COLO668 (cell line): ENCODE measurements around the gene EIF3C.
"Not testable (repeated sequence)": the region's sequence is repeated elsewhere in the genome, so short reads cannot be mapped to it uniquely, and the experiment has no call there.

ENCODE experiments used
- DNase-seq: peaks from one replicate; lab custom pipeline; 2025; ENCODE audit not compliant: unreplicated experiment; lab: John Stamatoyannopoulos, UW

EIF3C gene, protein sequence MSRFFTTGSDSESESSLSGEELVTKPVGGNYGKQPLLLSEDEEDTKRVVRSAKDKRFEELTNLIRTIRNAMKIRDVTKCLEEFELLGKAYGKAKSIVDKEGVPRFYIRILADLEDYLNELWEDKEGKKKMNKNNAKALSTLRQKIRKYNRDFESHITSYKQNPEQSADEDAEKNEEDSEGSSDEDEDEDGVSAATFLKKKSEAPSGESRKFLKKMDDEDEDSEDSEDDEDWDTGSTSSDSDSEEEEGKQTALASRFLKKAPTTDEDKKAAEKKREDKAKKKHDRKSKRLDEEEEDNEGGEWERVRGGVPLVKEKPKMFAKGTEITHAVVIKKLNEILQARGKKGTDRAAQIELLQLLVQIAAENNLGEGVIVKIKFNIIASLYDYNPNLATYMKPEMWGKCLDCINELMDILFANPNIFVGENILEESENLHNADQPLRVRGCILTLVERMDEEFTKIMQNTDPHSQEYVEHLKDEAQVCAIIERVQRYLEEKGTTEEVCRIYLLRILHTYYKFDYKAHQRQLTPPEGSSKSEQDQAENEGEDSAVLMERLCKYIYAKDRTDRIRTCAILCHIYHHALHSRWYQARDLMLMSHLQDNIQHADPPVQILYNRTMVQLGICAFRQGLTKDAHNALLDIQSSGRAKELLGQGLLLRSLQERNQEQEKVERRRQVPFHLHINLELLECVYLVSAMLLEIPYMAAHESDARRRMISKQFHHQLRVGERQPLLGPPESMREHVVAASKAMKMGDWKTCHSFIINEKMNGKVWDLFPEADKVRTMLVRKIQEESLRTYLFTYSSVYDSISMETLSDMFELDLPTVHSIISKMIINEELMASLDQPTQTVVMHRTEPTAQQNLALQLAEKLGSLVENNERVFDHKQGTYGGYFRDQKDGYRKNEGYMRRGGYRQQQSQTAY

DNA sequence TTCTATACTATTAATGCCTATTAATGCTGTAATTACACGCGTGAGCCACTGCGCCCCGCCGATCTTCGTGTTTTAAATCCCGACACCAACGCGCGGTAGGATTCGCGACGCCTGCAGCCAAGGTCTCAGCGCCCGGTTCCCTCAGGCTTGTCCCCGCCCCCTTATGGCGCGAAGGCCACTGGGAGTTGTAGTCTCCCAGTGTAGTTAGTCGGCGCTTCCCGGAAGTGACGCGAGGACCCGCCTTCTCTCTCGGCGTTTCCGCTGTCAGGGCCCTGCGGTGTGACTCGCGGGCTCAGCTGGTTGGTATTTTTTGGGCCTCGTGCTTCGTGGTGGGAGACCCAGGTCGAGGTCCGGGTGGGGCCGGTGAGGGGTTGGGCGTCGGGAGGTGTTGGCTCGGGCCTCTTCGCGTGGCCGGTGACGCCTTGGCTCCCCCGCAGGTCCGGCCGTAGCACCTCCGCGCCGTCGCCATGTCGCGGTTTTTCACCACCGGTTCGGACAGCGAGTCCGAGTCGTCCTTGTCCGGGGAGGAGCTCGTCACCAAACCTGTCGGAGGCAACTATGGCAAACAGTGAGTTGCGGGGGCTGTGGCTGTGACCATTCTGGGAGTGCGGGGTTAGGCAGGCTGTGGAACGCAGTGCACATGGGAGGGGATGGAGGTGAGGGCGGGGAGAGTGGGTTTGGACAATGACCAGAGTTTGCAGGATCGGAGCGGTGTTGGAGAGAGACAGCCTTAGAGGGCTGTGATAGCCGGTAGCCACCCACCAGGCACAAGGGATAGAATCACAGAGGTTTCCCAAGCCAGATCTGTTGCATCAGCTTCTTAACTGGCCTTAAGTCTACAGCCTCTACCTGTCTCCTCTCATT, at the start of gene EIF3C:
Gene EIF3C, plus strand, starts transcription at position 245 of the 864 bp plus-strand sequence. Its CDS starts 223 bp downstream, at position 468.
- not testable (repeated sequence) for DNase-seq

DNA sequence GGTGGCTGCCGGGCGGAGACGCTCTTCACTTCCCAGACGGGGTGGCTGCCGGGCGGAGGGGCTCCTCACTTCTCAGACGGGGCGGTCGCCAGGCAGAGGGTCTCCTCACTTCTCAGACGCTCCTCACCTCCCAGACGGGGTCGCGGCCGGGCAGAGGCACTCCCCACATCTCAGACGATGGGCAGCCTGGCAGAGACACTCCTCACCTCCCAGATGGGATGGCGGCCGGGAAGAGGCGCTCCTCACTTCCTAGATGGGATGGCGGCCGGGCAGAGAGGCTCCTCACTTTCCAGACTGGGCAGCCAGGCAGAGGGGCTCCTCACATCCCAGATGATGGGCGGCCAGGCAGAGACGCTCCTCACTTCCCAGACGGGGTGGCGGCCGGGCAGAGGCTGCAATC, 45.0 kb upstream of the EIF3C start:
- not testable (repeated sequence) for DNase-seq

DNA sequence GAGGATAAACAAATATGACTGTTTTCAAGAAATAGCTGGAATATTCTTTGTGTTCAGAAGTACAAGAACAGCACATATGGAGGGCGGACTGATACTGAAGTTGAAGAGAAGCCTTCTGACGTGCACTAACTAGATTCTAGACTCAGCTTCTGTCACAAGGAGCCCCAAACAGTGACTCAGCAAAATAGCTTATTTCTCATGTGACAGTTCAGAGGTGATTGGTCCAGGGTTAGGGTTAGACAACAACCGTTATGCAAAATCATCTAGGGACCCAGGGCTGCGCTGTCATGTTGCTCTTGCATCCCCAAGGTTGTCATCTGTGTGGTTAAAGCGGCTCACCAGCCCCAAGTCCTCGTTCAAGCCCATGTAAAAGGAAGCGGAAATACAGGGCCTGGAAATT, 43.8 kb upstream of the EIF3C start:
- not testable (repeated sequence) for DNase-seq

DNA sequence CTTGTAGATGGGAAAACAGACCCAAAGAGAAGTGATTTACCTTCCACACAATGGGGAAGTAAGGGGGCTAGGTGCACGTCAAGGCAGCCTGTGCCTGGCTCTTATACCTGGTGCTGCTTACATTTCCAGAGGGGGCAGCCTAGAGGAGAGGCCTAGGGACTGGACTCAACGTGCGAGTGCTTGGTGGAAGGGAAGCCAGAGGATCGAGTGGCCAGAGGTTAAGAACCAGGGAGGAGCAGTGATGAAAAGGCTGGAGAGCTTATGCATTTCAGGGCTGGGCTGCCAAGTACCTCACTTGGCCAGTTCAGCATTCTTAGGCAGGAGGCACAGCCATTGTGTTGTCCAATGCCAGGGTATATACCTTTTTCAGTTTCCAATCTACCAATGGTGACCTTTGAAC, 43.1 kb upstream of the EIF3C start:
- DNase-seq, result not testable (repeated sequence)

DNA sequence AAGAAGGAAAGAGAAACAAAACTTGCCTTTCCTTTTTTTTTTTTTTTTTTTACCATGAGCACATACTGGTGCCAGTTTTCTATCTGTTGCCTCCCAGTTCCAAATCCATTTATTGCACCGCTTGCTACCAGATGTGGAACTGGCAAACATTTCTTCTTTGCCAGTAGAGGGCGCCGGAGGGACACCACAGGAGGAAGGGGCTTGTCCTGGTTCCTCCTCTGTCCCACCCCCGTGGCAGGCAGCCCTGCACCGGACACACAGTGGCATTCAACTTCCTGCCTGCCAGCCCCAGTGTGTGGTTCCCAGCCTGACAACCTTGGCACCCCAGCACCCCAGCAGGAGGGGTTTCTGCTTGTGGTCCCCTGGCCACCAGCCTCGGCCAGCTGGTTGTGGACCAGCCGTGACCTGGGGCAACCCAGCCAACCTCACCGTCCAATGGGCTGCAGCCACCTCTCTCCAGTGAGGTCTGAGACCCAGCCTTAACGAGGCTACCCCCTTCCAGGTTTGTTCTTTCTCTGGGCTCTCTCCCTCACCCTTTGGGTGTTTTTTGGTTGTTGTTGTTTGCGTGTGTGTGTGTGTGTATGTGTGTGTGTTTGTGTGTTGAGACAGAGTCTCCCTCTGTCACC, 22.8 kb upstream of the EIF3C start:
- DNase-seq, result not testable (repeated sequence)

DNA sequence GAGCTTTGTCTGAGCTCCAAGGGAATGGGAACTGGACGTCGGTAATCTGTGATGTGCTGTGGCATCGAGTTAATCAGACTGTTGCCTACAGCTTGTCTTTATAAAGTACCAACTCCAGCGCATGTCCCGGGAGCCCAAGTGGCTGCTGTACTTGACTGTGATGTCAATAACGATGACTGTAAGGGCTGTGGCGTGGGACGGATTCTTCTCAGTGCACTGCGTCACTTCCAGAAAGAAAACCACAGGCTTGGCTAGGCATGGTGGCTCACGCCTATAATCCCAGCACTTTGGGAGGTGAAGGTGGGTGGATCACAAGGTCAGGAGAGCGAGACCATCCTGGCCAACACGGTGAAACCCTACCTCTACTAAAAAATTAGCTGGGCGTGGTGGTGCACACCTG, 21.8 kb upstream of the EIF3C start:
- not testable (repeated sequence) for DNase-seq

DNA sequence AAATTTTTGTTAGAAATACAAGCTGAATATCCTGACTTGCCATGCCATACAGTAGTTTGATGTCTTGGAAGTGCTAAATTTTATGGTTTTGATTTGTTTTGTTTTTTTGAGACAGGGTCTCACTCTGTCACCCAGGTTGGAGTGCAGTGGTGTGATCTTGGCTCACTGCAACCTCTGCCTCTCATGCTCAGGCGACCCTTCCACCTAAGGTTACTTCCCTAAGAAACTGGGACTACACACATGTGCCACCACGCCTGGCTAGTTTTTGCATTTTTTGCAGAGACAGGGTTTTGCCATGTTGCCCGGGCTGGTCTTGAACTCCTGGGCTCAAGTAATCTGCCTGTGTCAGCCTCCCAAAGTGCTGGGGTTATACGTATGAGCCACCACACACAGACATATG, 19.5 kb upstream of the EIF3C start:
- not testable (repeated sequence) for DNase-seq

DNA sequence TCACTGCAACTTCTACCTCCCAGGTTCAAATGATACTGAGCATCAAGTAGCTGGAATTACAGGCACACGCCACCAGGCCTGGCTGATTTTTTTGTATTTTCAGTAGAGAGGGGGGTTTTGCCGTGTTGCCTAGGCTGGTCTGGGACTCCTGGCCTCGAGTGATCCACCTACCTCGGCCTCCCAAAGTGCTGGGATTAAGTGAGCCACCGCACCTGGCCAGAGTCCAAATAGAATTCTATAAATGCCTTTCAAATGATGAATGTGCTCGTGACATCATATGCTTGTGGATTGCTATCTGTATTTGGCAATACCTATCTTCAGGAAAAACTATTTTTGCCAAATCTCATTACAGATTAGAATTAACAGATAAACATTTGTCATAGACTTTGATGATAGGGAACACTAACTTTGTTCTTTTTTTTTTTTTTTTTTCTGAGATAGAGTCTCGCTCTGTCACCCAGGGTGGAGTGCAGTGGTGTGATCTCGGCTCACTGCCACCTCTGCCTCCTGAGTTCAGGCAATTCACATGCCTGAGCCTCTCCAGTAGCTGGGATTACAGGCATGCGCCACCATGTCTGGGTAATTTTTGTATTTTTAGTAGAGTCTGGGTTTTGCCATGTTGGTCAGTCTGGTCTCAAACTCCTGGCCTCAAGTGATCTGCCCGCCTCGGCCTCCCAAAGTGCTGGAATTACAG, 17.9 kb upstream of the EIF3C start:
- not testable (repeated sequence) for DNase-seq

DNA sequence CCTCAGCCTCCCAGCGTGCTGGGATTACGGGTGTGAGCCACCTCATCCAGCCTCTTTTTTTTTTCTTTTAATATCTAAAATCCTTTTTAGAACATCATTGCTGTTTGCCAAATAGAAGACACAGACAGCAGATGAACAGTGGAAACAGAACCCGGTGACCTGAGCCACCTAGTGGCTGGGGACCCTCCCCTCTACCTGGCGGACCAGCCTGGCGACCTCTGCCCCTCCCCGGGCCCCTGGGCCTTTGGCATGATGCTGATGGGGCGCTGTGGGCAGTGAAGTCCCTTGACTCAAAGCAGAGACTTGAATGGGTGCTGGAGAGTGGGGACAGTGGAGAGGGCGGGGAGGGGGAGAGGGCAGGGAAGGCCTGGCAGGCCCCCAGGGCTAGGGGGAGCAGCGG, 11.5 kb upstream of the EIF3C start:
- not testable (repeated sequence) for DNase-seq

DNA sequence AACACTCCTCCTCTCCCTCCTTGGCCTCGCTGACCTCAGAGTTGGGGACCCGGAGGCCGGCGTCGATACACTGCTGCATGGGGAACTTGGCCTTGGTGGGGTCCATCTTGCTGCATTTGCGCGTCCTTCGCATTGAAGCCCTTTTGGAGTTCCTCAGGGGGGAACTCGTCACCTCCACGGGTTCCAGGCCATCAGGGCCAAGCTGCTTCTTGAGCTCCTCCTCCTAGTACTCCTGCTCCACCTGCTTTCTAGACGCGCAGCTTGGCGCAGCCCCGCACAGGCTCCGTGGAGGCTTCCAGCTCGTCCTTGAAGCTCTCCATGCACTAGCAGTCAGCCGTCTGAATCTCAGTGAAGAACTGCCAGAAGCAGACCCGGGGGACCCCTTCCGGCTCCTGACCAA, 10.9 kb upstream of the EIF3C start:
- DNase-seq, result not testable (repeated sequence)

DNA sequence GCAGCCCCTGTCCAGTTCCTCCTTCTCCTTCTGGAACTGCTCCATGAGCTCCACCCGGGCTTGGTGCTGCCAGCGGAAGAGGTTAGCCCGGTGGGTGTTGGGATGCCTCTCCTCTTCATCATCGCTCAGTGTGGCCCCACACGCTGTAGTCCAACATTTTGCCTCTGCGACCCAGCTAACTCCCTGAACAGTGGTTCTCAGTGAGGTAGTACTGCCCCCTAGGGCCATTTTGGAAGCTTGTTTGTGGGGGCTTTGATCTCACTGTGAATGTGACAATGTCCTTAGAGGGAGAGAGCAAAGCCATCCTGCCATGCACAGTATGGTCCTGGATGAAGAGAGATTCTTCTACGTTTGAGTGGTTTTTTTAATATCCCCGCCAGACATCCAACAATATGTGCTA, 9.9 kb upstream of the EIF3C start:
- not testable (repeated sequence) for DNase-seq

DNA sequence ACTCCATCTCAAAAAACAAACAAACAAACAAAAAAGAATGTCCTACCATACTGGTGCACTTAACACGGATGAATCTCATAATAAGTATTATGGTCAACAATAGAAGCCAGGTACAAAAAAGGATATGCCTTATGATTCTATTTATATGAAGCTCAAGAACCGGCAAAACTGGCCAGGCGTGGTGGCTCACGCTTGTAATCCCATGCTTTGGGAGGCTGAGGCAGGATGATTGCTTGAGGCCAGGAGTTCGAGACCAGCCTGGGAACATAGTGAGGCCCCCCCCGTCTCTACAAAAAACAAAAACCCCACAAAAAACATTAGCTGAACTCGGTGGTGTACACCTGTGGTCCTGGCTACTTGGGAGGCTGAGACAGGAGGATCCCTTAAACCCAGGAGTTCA, 7.0 kb upstream of the EIF3C start:
- not testable (repeated sequence) for DNase-seq

DNA sequence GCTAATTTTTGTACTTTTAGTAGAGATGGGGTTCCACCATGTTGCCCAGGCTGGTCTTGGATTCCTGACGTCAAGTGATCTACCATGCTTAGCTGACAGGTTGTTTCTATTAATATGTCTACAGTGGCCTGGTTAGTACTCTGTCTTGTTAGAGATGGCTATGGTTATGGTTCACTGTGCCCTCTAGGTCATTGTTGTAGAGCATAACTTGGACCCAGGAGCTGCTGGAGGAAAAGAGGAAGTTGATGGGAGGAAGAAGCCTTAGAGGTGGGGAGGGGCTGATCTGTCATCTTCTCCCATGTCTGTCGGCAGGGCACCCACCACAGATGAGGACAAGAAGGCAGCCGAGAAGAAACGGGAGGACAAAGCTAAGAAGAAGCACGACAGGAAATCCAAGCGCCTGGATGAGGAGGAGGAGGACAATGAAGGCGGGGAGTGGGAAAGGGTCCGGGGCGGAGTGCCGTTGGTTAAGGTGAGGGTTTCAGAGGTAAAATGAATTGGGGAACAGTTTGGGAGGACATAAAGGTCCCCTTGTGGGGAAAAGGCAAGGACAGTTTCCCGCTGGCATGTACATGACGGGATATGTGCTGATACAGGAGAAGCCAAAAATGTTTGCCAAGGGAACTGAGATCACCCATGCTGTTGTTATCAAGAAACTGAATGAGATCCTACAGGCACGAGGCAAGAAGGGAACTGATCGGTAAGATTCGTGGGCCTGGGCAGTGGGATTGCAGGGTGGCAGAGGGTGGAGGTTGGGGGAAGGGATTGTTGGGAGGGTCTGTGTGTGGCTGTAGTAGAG, 11.8 kb downstream of the EIF3C start:
- DNase-seq, result not testable (repeated sequence)

DNA sequence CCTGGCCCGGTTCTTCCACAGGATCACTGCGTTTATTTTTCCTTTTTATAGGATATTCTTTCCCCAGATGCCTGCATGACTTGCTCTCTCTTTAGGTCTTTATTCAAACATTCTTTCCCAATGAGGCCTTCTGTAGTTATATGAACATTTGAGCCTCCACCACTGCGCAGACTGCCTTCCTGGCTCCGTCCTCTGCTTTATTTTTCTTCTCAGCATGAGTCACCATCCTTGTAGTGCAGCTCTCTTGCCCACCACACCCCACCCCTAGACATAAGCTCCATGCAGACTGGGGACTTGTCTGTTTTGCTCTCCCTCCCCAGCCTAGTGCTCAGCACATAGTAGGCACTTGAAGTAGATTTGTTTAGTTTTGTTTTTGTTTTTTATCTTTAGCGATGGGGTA, 20.0 kb downstream of the EIF3C start:
- DNase-seq, result not testable (repeated sequence)

DNA sequence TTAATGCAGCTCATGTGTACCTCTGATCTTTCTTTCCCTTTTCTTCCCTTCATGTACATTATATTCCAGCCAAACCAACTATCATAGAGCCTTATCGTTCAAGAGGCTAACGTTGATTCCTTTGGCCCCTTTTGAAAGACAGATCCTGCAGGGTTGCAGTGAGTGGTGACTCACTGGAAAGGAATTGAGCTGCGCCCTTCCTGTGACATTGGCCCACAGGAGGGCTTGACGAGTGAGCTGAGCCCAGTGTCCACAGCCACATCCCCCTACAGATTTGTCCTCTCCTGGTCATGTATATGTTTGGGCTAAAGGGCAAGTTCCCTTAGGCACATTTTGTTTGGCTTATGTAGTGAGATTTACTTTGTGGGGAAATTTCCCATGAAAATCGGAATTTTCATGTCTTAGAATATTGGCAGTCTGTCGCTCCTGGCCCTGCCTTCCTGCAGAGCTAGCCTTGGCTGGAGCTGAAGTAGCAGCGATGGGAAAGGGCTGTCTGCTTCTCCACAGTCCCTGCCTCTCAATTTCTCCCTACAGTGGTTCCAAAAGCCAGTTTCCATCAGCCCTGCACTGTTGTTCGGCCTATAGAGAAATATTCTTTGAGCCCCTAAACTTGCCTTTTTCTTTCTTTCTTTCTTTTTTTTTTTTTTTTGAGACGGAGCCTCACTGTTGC, 21.3 kb downstream of the EIF3C start:
- DNase-seq, result not testable (repeated sequence)

DNA sequence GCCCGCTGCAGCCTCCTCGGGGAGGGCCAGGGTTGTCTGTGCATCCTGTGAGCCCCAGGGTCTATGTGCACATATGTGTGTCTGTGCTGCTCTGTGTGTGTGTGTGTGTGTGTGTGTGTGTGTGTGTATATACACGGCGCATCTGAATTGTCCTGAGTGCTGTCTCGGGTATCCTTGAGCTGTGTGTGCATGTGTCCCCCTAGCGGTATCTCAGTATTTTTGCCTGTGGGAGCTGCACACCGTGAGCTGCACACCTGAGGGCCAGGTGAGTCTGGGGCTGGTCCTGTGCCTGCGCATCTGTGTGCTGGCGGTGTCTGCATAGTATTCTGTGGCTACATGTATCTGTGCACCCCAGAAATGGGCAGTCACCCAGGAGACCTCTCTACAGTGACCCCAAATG, 28.5 kb downstream of the EIF3C start:
- not testable (repeated sequence) for DNase-seq

DNA sequence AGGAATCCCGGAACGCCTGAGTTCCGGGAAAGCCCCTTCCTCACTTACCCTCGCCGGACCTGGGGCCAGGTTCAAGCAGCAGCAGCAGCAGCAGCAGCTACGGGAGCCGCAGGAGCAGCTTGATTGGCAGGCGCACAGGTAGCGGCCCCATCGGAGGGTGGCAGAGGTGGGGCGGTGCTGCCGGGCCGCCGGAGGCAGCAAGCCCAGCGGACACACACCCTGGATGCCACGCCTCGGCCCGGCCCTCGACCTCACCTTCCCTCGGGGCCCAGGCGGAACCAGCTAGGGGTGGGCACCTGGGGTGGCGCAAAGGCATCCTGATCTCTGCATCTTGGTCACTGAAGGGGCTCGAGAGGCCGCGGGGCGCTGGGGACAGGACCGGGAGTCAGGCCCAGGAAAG, 29.4 kb downstream of the EIF3C start:
- DNase-seq, result not testable (repeated sequence)

DNA sequence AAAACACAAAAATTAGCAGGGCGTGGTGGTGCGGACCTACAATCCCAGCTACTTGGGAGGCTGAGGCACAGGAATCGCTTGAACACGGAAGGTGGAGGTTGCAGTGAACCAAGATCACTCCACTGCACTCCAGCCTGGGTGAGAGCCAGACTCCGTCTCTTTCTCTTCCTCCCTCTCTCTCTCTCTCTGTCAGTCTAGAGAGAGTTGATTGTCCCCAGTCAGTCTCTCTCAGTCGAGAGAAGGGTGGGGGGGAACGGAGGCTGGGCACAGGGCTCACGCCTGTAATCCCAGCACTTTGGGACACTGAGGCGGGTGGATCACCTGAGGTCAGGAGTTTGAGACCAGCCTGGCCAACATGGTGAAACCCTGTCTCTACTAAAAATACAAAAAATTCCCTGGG, 30.0 kb downstream of the EIF3C start:
- DNase-seq, result not testable (repeated sequence)
